Articular chondrocyte of knee joint (primary cell): Measurements from ENCODE around the gene PPEF2. TPM values are rescaled to one million over a fixed set of nuclear protein-coding genes. Genes with fewer than 3 reads are reported as not detected.

Source experiments
- small RNA-seq: library from RNA; depleted of rRNA; stranded (forward); fragments of <200 nt; gene quantifications from one replicate; pipeline ENCODE3, GENCODE V24; 2012
- total RNA-seq: library from RNA; depleted of rRNA; stranded (reverse); fragments of >200 nt; gene quantifications from 2 replicates; pipeline ENCODE4 v1.2.3, GENCODE V29; 2012

PPEF2 gene, protein sequence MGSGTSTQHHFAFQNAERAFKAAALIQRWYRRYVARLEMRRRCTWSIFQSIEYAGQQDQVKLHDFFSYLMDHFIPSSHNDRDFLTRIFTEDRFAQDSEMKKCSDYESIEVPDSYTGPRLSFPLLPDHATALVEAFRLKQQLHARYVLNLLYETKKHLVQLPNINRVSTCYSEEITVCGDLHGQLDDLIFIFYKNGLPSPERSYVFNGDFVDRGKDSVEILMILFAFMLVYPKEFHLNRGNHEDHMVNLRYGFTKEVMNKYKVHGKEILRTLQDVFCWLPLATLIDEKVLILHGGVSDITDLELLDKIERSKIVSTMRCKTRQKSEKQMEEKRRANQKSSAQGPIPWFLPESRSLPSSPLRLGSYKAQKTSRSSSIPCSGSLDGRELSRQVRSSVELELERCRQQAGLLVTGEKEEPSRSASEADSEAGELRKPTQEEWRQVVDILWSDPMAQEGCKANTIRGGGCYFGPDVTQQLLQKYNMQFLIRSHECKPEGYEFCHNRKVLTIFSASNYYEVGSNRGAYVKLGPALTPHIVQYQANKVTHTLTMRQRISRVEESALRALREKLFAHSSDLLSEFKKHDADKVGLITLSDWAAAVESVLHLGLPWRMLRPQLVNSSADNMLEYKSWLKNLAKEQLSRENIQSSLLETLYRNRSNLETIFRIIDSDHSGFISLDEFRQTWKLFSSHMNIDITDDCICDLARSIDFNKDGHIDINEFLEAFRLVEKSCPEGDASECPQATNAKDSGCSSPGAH
- total RNA-seq, result not detected in 2 replicates

DNA sequence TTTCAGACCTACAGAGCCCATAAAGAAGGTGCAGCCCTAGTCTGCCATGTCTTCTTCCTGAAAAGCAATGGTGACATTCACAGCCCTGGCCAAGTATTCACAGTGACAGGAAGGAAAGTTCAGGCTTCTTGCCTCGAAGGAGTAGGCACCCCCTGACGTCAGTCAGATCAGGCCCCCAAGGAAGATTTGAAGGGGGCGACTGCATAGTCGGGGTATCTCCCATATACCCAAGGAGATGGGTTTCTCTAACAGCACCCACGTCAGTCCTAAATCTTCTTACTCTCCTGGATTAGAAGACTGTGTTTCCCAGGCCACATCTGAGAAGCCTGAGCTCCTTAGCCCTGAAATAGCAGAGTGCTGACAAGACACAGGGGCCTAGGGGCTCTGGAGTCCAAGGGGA is at the start of gene PPEF2:
TSS of gene PPEF2 (minus strand) at position 101 of the 400 bp plus-strand sequence. CDS start 6,127 bp downstream, outside the sequence.

DNA sequence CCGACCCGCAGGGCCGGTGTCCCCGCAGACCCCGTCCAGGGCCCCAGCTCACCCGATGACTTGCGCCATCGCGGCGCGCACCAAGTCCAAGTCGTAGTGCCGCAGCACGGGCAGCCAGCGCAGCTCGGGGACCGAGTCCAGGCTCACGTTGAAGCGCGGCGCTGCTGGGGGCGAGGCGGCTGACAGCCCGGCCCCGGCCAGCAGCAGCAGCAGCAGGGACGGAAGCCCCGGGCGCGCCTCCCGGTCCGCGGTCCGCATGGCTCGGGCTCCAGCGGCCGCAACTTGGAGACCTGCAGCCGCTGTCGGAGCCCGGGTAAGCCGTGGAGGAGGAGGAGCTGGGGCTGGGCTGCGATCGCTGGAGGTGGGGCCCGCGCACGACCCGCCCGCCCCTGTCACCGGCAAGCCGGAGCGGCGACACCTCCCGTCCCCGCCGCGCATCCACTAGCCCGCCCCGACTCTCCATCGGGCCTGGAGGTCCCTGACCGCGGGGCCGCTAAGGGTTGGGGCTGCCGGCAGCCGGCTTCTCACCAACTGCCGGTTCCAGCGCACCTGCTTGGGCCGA is 38.5 kb upstream of the PPEF2 start, which contains the start of gene NAAA:
TSS of gene NAAA (minus strand) at position 322 of the 562 bp plus-strand sequence. CDS start at position 258, 64 bp downstream.

Small RNA genes lying within 50 kb of the gene (small RNA-seq; reads per million reads assigned to genes)
- gene RNU2-16P, result not detected

Other genes starting within 250 kb of the PPEF2 start
- 136 and 145 TPM in 2 replicates for gene G3BP2, start 229.0 kb downstream of the PPEF2 start, total RNA-seq
- 133 and 136 TPM in 2 replicates for gene USO1, start 177.9 kb downstream of the PPEF2 start, total RNA-seq
- gene NAAA, start 38.6 kb upstream of the PPEF2 start, total RNA-seq, result 22.1 and 22.9 TPM in 2 replicates
- gene SDAD1, start 88.5 kb upstream of the PPEF2 start, total RNA-seq, result 41.9 and 43.0 TPM in 2 replicates
- not detected in 2 replicates for gene CXCL9, start 105.1 kb upstream of the PPEF2 start, total RNA-seq
- gene CXCL10, start 121.0 kb upstream of the PPEF2 start, total RNA-seq, result not detected in 2 replicates
- not detected in 2 replicates for gene CXCL11, start 133.6 kb upstream of the PPEF2 start, total RNA-seq
- gene ART3, start 172.3 kb upstream of the PPEF2 start, total RNA-seq, result not detected in 2 replicates
- gene NUP54, start 245.9 kb upstream of the PPEF2 start, total RNA-seq, result 58.3 and 59.0 TPM in 2 replicates